Hepatocyte (in vitro differentiated cells): ENCODE data around the gene TBX6. TPM values are rescaled to one million over a fixed set of nuclear protein-coding genes. Genes with fewer than 3 reads are reported as not detected.

ENCODE experiments used
- DNase-seq: peaks from one replicate; pipeline ENCODE4 v3.0.0-alpha.2; 2016; ENCODE audit warnings: low spot score
- H2AFZ ChIP-seq: fragments of 200-600 bp; sonication (generic); 2 replicates; pipeline ENCODE4 v1.6.0; 2016; ENCODE audit warnings: antibody characterized with exemption, mild to moderate bottlenecking
- H3K27ac ChIP-seq: fragments of 200-600 bp; sonication (generic); 2 replicates; pipeline ENCODE4 v1.5.1; 2016; ENCODE audit warnings: mild to moderate bottlenecking
- H3K27me3 ChIP-seq: fragments of 200-600 bp; sonication (generic); 2 replicates; pipeline ENCODE4 v1.6.1; 2016
- H3K36me3 ChIP-seq: fragments of 200-600 bp; sonication (generic); replicated peaks from 2 replicates; pipeline ENCODE4 v1.5.1; 2016; ENCODE audit warnings: low read depth; ENCODE audit not compliant: insufficient read depth
- H3K4me1 ChIP-seq: fragments of 200-600 bp; sonication (generic); 2 replicates; pipeline ENCODE4 v1.5.1; 2016; ENCODE audit warnings: mild to moderate bottlenecking, moderate library complexity; ENCODE audit not compliant: insufficient read depth
- H3K4me2 ChIP-seq: fragments of 200-600 bp; sonication (generic); 2 replicates; pipeline ENCODE4 v1.6.0; 2016
- H3K4me3 ChIP-seq: fragments of 200-600 bp; sonication (generic); 2 replicates; pipeline ENCODE4 v1.5.1; 2016; ENCODE audit warnings: mild to moderate bottlenecking
- H3K79me2 ChIP-seq: fragments of 200-600 bp; sonication (generic); 2 replicates; pipeline ENCODE4 v1.6.0; 2017; ENCODE audit warnings: mild to moderate bottlenecking
- H3K9me2 ChIP-seq: fragments of 200-600 bp; sonication (generic); replicated peaks from 2 replicates; pipeline ENCODE4 v1.6.0; 2017; ENCODE audit warnings: mild to moderate bottlenecking; ENCODE audit not compliant: insufficient read depth
- H3K9me3 ChIP-seq: fragments of 200-600 bp; sonication (generic); 2 replicates; pipeline ENCODE4 v1.5.1; 2016; ENCODE audit warnings: low read depth, mild to moderate bottlenecking
- H4K20me1 ChIP-seq: fragments of 200-600 bp; sonication (generic); 2 replicates; pipeline ENCODE4 v1.6.0; 2016; ENCODE audit warnings: mild to moderate bottlenecking; ENCODE audit not compliant: insufficient read depth, poor library complexity, severe bottlenecking
- CTCF ChIP-seq: fragments of 200-600 bp; sonication (generic); IDR thresholded peaks from 2 replicates; pipeline ENCODE4 v1.5.1; 2016; ENCODE audit warnings: antibody characterized with exemption, mild to moderate bottlenecking; ENCODE audit not compliant: poor library complexity
- EZH2 ChIP-seq: fragments of 200-600 bp; sonication (generic); IDR thresholded peaks from 2 replicates; pipeline ENCODE4 v1.6.1; 2016; ENCODE audit warnings: antibody characterized with exemption, mild to moderate bottlenecking, borderline replicate concordance
- EZH2phosphoT487 ChIP-seq: fragments of 200-600 bp; sonication (generic); IDR thresholded peaks from one replicate; pipeline ENCODE4 v1.6.1; 2018; ENCODE audit warnings: antibody characterized with exemption, mild to moderate bottlenecking, low read depth, moderate library complexity; ENCODE audit not compliant: unreplicated experiment, severe bottlenecking
- WGBS: methylation state at CpG from one replicate; pipeline ENCODE4 v1.1.6; 2016; ENCODE audit warnings: low lambda C conversion rate; ENCODE audit errors: missing lambda C conversion rate; 5-methylcytosine and 5-hydroxymethylcytosine counted together
- polyA plus RNA-seq: library from polyadenylated mRNA; unstranded; fragments of >200 nt; fragmentation: Nextera tagmentation; extraction: Ambion mirVana; gene quantifications from 2 replicates; pipeline ENCODE4 v1.2.1, GENCODE V29; 2016
- total RNA-seq: library from RNA; depleted of rRNA; stranded (reverse); fragments of >200 nt; gene quantifications from 2 replicates; pipeline ENCODE4 v1.2.3, GENCODE V29; 2014

TBX6 gene
- total and polyA plus RNA-seq, 2 experiments from 2014 or later, result 0.10 to 0.60 TPM

- Histone ChIP-seq H3K27ac (no peak overlapping the region), H4K20me1 (peaks cover 5% of the 10 kb centered on the region), H3K27me3 (no peaks in the 10 kb centered on the region), H3K4me2 (no peak overlapping the region), H2AFZ (no peak overlapping the region), H3K9me3 (no peaks in the 10 kb centered on the region), H3K9me2 (no peaks in the 10 kb centered on the region), H3K79me2 (peaks cover 26% of the 10 kb centered on the region), H3K4me3 (no peak overlapping the region), H3K4me1 (peaks cover 5% of the 10 kb centered on the region), H3K36me3 (no peaks in the 10 kb centered on the region)
- DNase-seq, result no peak
- no peak for TF ChIP-seq EZH2
- TF ChIP-seq EZH2phosphoT487, result no peak
- no peak for TF ChIP-seq CTCF
- WGBS, result 94% methylated on average over 24 of the region's 24 CpGs
Measured at GRCh38 chr16:30083216-30084055, 8.3 kb downstream of the TBX6 start.

GRCh38 chr16:30082545-30083090 is 9.1 kb downstream of the TBX6 start:
- H3K27me3 ChIP-seq, result no peaks in the 10 kb centered on the region
- peaks cover 34% of the 10 kb centered on the region for H3K79me2 ChIP-seq
- H3K9me3 ChIP-seq, result no peaks in the 10 kb centered on the region
- no peak overlapping the region for H2AFZ ChIP-seq
- H3K4me3 ChIP-seq, result no peak overlapping the region
- peaks cover 5% of the 10 kb centered on the region for H3K4me1 ChIP-seq
- no peak overlapping the region for H3K27ac ChIP-seq
- WGBS, result 92% methylated on average over 20 of the region's 20 CpGs
- TF ChIP-seq EZH2 (no peak), CTCF (peak; percentile 22)
- no peak for DNase-seq
- H3K4me2 ChIP-seq, result no peak overlapping the region
- H3K9me2 ChIP-seq, result no peaks in the 10 kb centered on the region
- H3K36me3 ChIP-seq, result no peaks in the 10 kb centered on the region
- H4K20me1 ChIP-seq, result peaks cover 12% of the 10 kb centered on the region

GRCh38 chr16:30079480-30079879 is 12.2 kb downstream of the TBX6 start:
- H3K4me3 ChIP-seq, result no peak overlapping the region
- no peaks in the 10 kb centered on the region for H3K9me2 ChIP-seq
- H3K27me3 ChIP-seq, result no peaks in the 10 kb centered on the region
- peaks cover 21% of the 10 kb centered on the region for H4K20me1 ChIP-seq
- no peak overlapping the region for H2AFZ ChIP-seq
- H3K36me3 ChIP-seq, result no peaks in the 10 kb centered on the region
- 99% methylated on average over 7 of the region's 7 CpGs for WGBS
- DNase-seq, result no peak
- H3K4me1 ChIP-seq, result peaks cover 23% of the 10 kb centered on the region
- TF ChIP-seq EZH2 (no peak), EZH2phosphoT487 (no peak), CTCF (no peak)
- H3K79me2 ChIP-seq, result peaks cover 51% of the 10 kb centered on the region
- H3K27ac ChIP-seq, result no peak overlapping the region
- no peaks in the 10 kb centered on the region for H3K9me3 ChIP-seq
- no peak overlapping the region for H3K4me2 ChIP-seq
